ENCODE measurements around the gene NUAK2.

The NUAK2 gene

DNA sequence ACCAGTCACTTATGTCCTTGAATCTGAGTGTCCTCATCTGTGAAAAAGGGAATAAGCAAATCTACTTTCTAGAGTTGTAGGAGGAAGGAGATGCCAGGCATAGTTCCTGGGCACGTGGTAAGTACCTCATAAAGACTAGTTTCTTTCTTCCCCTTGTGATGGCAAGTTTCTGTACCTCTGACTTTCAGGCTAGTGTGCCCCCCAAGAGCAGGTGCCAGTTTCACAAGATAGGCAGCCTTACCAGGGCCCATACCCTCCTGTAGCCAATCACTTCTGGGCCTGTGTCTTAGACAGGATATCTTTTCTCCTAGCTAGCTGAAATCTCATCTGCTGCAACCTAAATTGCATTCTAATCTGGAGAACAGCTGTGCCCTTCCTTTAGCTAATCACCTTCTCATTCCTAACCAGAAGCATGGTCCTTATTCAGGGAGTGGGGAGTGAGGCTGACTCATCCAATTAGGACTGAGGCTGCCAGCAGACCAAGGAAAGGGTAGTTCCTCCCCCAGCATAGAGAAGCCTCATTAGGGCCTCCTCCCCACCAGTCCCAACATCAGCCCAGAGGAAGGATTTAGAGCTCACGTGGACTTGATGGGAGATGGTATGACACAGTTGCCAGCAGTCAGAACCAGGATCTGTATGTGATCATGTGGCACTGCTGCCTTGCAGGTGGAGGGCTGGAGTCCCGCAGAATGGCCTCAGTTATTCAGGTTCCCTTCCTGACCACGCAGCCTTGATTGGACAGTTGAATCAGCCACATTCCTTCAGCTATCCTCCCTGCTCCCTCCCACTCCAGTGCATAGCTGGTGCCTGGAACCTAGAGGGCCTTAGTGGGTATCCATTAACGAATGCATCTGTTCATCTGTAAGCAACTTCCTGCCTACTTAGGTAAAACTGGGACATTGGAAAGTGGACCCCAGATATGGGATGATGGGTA, 27.3 kb upstream of the NUAK2 start:
- in situ Hi-C loops (cut with MboI; ENCODE audit: low sequenced_read_pairs): no loop called here

DNA sequence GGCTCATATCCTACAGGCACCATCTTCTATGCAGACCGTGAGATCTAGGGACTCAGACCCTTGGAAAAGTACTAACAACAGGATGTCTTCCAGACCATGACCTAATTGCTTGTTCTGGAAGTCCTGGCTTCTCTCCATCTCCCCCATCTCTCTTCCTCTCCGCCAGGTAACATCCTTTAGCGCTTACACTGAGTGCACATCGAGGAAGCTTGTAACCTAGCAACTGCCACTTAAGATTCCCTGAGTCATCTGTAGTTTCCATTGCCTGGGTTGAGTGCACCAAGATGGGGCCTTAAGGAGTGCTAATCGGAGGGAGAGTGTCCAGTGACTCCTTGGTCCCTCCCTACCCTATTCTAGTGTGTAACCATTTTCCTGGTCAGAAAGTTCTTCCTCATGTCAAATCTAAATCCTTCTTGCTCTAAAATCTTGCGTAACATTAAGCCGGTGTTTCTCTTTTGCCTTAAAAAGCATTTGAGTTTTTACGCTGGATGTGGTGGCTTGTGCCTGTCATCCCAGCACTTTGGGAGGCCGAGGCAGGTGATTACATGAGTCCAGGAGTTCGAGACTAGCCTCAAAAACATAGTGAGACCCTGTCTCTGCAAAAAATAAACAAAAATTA, 25.5 kb upstream of the NUAK2 start:
- in situ Hi-C loops (cut with MboI; ENCODE audit: low sequenced_read_pairs): no loop called here

DNA sequence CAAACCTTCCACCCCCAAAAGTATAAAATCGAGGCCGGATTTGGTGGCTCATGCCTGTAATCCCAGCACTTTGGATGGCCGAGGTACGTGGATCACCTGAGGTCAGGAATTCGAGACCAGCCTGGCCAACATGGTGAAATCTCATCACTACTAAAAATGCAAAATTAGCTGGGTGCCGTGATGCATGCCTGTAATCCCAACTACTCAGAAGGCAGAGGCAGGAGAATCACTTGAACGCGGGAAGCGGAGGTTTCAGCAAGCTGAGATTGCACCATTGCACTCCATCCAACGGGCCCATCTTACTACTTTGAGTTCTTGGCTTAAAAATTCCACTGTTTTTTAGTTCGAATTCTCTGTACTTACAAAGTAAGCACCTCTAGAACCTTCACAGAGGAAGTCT, 24.2 kb upstream of the NUAK2 start:
- in situ Hi-C loops (cut with MboI; ENCODE audit: low sequenced_read_pairs): no loop called here

DNA sequence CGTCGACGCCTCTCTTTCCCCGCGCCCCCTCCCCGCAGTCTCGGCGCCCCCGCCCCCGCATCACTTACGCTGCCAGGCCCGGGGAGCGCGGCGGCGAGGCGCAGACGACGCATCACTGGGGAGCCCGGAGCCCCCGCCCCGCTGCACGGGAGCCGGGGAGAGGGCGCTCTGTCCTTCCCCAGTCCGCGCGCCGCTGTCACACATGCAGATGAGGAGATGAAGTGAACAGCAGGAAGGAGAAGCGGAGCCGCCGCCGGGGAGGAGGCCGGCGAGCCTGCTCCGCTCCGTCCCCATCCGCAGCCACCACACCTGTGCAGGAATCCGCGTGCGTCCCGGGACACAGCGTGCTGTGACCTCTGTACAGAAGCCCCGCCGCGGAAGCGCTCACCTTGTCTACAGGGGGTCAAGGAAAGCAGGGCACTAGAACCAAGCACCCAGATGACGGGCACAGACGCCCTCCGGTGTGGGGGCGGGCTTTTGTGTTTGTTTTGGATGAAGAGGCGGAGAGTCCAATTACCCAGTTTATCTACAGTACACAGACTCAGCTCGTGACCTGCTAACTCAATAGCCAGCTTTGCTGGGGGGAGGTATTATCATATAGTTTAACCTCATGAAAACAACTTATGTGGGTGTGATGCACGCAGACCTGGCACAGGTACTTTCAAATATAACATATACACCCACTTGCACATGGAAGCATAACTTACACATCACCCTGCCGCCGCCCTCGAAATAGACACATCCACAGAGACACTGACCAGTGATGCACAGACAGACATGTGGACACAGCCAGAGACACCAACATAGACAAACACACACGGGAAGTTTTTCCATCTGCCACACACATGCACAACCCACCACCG, 22.8 kb upstream of the NUAK2 start:
- in situ Hi-C loops (cut with MboI; ENCODE audit: low sequenced_read_pairs): no loop called here

DNA sequence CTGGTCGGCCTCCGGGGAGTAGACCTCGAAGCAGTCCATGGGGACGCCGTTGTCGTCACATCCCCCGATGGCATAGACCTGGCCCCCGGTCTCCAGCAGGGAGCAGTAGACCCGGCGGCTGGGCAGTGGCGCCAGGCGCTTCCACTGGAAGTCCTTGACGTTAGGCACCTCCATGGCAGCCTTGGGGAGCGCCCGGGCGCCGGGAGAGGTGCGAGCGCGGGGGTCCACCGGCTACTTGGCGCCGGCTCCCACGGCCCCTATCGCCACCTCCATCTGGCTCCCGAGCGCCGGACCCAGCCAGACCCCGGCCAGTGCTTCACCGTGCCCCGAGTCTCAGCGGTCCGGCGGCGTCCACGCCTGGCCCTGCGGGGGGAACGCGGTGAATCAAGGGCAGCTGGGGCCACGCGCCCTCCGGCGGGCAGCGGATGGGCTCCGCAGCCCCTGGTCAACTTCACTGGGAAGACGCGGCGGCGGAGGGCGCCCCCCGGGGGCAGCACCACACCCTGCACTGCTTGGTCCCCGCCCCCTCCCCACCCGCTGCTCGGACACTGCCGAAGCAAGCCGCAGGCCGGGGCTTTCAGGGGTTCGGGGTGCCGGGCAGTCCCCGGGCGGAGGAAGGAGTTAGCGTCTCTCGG, 22.0 kb upstream of the NUAK2 start:
- in situ Hi-C loops (cut with MboI; ENCODE audit: low sequenced_read_pairs): no loop called here

DNA sequence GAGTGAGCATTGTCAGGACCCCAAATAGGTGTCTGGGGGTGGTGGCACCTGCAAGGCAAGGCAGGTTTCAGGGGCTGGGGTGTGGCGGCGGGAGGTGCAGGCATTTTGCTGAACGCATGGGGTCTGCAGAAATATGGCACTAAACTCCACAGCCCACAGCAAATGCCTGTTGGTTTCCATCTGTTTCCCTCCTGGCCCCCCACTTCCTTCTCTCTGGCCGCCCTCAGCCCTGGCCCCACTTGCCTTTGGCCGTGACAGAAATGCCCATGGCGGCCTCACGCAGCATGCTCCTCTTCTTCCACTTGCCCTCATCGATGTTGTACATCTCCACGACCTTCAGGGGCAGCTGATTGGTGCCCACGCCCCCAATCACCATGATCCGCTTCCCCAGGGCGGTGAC, 21.4 kb upstream of the NUAK2 start:
- in situ Hi-C loops (cut with MboI; ENCODE audit: low sequenced_read_pairs): no loop called here

DNA sequence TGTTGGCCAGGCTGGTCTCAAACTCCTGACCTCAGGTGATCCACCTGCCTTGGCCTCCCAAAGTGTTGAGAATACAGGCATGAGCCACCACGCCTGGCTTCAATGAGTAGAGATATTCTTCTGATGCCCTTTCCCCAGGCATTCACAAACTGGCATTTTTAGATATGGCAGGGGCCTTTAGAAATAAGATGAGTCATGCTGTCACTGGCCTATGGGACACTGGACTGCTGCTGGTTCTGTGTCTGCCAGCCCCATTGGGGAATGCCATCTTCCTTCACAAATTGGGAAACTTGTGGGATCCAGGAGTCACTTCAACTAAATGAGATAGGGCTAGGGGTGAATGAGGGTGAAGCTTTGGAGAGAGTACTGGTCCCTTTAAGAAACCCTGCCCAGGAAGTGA, 19.1 kb upstream of the NUAK2 start:
- in situ Hi-C loops (cut with MboI; ENCODE audit: low sequenced_read_pairs): no loop called here

DNA sequence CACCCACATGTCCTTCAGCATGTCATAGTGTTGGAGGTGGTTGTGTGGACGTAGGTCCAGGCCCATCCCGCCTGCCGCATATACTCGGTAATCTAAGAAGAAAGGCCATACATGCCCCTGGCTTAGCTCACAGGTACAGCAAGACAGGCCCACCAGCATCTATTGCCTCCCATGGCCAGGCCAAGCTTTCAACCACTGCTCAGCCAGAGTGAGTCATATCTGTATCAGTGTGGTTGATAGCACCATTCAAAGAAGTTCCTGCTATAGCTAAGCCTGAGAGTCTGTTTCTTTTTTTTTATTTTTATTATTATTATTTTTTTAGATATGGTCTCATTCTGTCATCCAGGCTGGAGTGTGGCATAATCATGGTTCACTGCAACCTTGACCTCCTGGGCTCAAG, 18.2 kb upstream of the NUAK2 start:
- in situ Hi-C loops (cut with MboI; ENCODE audit: low sequenced_read_pairs): no loop called here

DNA sequence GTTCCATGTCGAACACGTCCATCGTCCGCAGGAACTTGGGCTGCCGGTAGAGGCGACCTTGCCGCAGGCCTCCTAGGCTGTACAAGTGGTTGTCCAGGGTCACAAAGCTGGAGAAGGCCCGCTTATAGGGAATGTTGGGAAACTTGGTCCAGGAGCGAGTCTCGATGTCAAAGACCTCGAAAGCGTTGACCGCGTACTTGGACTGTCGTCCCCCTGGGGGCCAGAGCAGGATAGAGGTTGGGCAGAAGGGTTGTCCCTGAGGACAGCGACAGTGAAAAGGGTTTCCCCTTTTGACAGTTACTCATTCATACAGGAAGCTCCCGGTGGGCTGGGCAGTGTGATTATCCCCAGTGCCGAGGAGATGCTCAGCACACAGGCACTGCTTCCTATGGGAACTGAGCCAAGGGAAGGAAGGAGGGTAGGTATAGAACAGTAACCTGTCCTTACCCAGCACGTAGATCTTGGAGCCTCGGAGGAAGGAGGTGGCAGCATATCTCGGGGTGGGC, 17.7 kb upstream of the NUAK2 start:
- in situ Hi-C loops (cut with MboI; ENCODE audit: low sequenced_read_pairs): no loop called here

DNA sequence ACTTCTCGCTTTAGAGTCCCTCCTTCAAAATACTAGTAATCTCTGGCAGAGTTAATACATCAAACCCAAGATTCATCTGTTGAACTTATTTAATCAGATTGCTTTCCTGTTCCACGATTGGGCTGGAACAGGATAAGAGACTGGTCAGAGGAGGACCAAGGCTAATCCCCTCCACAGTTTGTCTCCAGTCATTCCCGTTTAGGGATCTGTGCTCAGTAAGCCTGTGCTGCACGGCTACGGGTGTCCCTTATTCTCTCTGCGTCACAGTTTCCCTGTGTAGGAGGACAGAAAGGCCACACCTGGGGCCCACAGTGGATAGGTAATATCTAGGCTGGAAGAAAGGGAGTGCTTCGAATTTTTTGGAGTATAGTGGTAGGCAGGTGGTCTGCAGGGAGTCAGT, 16.5 kb upstream of the NUAK2 start:
- in situ Hi-C loops (cut with MboI; ENCODE audit: low sequenced_read_pairs): no loop called here

DNA sequence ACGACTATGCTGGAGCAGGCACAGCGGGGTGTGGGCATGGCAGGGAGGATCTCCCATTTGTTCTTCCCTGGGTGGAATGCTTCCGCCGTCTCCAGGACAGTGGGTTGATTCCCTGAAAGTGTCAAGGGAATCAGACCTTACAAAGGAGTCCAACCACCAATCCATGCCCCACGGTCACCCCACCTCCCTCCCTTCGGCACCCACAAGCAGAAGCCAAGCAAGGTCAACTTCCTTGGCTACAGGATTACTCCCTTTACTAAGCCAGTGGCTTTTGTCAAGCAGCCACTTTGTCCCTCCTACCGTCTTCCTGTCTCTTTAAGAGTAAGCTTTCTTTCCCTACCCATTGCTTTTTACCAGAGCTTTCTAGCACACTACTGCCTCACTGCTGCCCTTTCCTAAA, 15.9 kb upstream of the NUAK2 start:
- in situ Hi-C loops (cut with MboI; ENCODE audit: low sequenced_read_pairs): no loop called here

DNA sequence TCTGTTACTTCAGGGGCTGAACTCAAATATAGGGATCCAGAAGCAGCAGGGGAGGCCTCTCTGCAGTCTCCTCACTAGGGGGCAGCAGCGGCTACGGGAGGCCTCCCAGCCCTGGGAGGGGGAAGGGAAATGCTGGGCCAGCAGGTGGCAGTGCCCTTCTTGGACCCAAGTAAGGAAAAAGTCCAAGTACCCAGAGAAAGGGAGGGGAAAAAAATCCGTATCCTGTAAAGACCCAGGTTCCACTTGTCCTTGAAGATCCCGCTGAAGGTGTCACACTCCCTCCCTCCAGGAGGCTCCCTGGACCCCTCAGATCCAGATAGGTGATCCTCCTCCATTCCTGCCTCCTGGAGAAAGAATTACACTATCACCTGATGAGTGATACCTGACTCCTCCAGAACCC, 14.1 kb upstream of the NUAK2 start:
- in situ Hi-C loops (cut with MboI; ENCODE audit: low sequenced_read_pairs): no loop called here

DNA sequence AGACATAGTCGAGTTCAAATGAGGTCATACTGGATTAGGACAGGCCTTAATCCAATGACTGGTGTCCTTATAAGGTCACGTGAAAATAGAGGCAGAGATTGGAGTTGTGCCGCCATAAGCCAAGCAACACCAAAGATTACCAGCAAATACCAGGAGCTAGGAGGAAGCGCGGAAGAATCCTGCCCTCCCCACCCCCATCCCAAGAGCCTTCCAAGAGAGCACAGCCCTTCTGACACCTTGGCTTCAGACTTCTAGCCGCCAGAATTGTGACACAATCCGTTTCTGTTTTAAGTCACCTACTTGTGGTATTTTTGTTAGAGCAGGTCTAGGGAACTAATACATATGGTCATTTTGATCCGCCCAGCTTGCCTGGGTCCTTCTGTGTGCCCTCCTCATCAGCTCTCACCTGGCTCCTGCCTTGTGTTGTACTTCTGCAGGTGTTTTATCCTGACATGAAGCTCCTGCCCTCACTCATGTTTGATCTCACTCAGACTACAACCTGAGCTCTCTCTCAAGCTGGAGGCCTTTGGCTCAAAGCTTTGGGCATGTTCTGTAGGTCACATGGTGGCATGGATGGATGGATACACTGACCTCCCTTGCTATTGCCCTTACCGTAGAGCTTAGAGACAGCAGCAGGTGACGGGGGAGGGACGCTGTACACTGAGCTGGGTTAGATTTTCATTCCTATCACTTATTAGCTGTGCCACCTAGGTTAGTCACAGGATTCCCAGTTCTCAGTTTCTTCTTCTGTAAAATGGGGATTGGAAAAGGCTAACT, 10.7 kb upstream of the NUAK2 start:
- in situ Hi-C loops (cut with MboI; ENCODE audit: low sequenced_read_pairs): no loop called here

DNA sequence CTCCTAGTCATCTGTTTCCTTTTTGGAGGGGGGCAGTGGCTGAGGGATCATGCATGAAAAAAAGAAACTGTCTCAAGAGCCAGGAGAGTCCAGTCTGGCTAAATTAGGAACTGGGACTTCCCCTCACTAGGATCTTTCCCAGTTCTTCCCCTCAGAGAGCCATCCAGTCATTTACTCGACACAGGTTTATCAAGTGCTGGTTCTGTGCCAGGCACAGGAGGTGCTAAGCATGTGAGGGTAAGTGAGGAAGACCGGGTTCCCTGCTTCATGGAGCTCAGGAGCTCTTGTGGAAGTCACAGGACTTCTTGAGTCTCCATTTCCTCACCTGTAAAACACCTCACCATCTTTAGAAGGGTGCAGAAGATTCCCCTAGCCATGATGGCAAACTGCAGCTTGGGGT, 8.6 kb upstream of the NUAK2 start:
- in situ Hi-C loops (cut with MboI; ENCODE audit: low sequenced_read_pairs): no loop called here

DNA sequence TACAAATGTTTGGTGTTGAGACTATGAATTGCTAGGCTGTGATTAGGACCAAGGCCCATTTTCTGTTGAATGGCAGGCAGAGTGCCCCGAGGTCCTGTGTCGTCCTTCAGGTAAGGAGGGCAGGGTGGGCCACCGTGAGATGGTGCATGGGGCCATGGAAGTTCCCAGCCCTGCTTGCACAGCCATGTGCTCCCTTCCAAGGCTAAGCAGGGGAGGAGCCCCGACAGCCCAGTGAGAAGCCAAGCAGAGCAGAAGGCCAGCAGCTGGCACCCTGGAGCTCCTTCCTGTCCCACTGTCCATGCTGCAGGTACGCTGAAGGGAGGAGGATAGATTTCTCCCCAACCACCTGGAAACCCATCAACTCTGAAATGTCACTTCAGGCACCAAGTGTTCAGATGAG, 8.2 kb upstream of the NUAK2 start:
- in situ Hi-C loops (cut with MboI; ENCODE audit: low sequenced_read_pairs): no loop called here

DNA sequence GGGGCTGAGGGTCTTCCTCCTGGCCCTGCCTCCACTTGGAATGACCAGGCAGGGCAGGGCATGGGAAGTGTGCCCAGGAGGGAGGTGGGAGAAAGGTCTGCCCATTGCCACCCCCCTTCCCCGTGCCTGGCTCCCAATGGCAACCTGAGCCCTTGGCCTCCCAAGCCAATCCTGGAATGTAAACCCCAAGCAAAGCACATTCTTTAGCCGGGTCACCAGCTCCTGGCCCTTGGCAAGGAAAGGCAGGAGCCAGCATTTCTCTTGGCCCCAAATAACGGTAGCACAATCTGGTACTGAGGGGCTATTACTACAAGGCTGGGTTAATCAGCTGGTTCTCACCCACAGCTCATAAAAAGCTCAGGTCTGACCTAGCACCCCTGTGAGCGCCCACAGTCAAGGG, 6.9 kb upstream of the NUAK2 start:
- in situ Hi-C loops (cut with MboI; ENCODE audit: low sequenced_read_pairs): no loop called here

DNA sequence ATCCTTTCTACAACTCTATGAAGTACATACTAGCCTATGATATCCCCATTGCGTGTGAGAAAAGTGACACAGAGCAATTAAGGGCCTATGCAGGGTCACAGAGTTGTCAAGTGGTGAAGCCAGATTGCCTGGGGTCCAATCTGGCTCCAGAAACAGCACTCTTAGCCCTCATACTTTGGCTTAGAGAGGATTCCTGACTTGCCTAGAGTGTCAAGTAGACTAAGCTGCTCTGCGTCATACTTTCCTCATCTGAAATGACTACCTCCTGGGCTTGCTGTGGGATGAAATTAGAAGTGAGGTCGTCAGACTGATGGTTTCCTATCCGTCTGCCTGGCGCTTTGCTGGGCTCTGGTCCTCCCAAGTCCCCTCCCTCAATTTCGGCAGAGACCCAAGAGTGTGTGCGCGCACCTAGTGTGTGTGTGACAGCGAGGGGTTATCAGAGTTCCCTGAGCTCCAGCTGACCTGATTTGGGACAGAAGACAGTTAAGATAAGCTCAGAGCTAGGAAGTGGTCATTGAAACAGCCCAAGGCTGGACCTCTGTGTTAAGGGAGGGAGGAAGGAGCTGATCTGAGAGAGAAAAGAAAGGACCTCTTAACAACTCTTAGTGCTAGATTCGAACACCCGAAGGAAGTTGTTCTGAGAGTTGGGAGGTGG, 5.4 kb upstream of the NUAK2 start:
- in situ Hi-C loops (cut with MboI; ENCODE audit: low sequenced_read_pairs): no loop called here

DNA sequence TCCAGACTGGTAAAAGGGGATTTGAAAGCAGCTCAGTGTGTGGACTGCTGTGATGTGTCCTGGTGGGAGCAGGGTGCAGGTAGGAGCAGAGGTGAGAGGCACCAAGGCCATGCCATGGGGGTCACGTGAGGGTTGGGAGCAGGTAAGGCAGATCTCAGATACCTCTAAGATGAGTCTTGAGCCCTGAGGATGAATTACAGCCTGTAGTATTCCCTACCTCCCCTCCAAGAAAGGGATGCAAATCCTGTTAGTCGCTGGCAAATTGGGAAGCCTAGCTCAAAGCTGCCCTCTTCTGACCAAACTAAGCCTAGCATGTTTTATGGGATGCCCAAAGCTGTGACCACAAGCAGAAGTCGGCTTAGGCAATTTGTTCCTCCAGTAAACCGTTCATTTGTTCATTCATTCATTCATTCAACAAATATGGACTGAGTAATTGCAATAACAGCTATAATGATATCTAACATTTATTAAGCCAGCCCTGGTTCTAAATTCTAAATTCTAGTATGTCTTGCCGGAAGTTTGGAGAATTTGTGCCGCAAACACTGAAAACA, 3.9 kb upstream of the NUAK2 start:
- in situ Hi-C loops (cut with MboI; ENCODE audit: low sequenced_read_pairs): no loop called here

DNA sequence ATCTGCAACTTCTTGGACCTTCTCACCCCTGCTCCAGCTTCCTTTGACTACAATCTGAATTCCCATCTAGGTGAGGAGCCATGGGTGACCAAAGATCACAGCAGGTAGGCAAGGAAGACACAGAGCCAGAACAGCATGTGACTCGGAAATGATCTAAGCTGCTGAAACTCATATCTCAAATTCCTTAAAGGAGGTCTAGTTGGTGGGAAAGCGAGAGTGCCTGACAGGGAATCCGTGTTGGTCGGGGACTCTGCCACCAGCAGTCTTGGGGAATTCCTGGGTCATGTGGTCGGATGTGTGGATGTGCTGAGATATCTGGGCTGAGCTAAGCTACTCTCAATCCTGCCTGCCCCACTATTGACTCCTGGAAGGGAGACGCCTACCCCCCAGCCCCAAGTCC, 3.2 kb upstream of the NUAK2 start:
- in situ Hi-C loops (cut with MboI; ENCODE audit: low sequenced_read_pairs): no loop called here

All from hTERT RPE-1 (cell line).